IPS-18c (cell line): ENCODE data around the gene PPP1CA.
A peak's percentile ranks its signal among the peaks of the same experiment; 100 is the strongest.

Experiments
- H3K4me3 ChIP-seq: 2 replicates; pipeline ENCODE4 v1.7.0; 2013; ENCODE audit warnings: low read depth, mild to moderate bottlenecking, low read length, moderate library complexity; ENCODE audit not compliant: insufficient read depth
- H3K9me3 ChIP-seq: one replicate; pipeline ENCODE4 v1.6.1; 2013; ENCODE audit warnings: mild to moderate bottlenecking, low read length, moderate library complexity; ENCODE audit not compliant: control insufficient read depth, insufficient read depth

The PPP1CA gene

GRCh38 chr11:67378544-67378943 is 23.1 kb downstream of the PPP1CA start:
- no peaks in the 10 kb centered on the region for H3K9me3 ChIP-seq
- no peak overlapping the region for H3K4me3 ChIP-seq

GRCh38 chr11:67376873-67377808 is 24.5 kb downstream of the PPP1CA start:
- Histone ChIP-seq H3K9me3 (no peaks in the 10 kb centered on the region), H3K4me3 (no peak overlapping the region)

GRCh38 chr11:67376063-67376820 is 25.4 kb downstream of the PPP1CA start:
- H3K9me3 ChIP-seq, result no peaks in the 10 kb centered on the region
- peak overlapping the region; percentile 41 for H3K4me3 ChIP-seq

- Histone ChIP-seq H3K9me3 (no peaks in the 10 kb centered on the region), H3K4me3 (peak overlapping the region; percentile 41)
Measured at GRCh38 chr11:67375320-67376055, 26.2 kb downstream of the PPP1CA start.

- Histone ChIP-seq H3K4me3 (peak overlapping the region; percentile 73), H3K9me3 (no peaks in the 10 kb centered on the region)
Measured at GRCh38 chr11:67374571-67375281, 26.9 kb downstream of the PPP1CA start.

- no peaks in the 10 kb centered on the region for H3K9me3 ChIP-seq
- H3K4me3 ChIP-seq, result peak overlapping the region; percentile 73
Measured at GRCh38 chr11:67373648-67374570, 27.7 kb downstream of the PPP1CA start.

GRCh38 chr11:67372993-67373647 is 28.5 kb downstream of the PPP1CA start, which contains the start of gene CLCF1:
CLCF1 (minus strand) TSS chr11:67373598; CDS start chr11:67373539, 59 bp downstream.
- Histone ChIP-seq H3K9me3 (no peaks in the 10 kb centered on the region), H3K4me3 (peak within 1 kb of the TSS; percentile 73)

- H3K9me3 ChIP-seq, result no peaks in the 10 kb centered on the region
- peak overlapping the region; percentile 73 for H3K4me3 ChIP-seq
Measured at GRCh38 chr11:67372321-67372992, 29.2 kb downstream of the PPP1CA start.

GRCh38 chr11:67371911-67372320 is 29.7 kb downstream of the PPP1CA start:
- peak overlapping the region; percentile 49 for H3K4me3 ChIP-seq
- no peaks in the 10 kb centered on the region for H3K9me3 ChIP-seq

GRCh38 chr11:67371189-67371910 is 30.3 kb downstream of the PPP1CA start:
- Histone ChIP-seq H3K9me3 (no peaks in the 10 kb centered on the region), H3K4me3 (peak overlapping the region; percentile 49; the same call in 1 of the 2 replicates)

GRCh38 chr11:67370351-67371076 is 31.1 kb downstream of the PPP1CA start:
- no peak overlapping the region; the same call in 1 of the 2 replicates for H3K4me3 ChIP-seq
- H3K9me3 ChIP-seq, result no peaks in the 10 kb centered on the region

GRCh38 chr11:67369801-67370284 is 31.8 kb downstream of the PPP1CA start:
- H3K4me3 ChIP-seq, result no peak overlapping the region
- H3K9me3 ChIP-seq, result no peaks in the 10 kb centered on the region

- Histone ChIP-seq H3K4me3 (no peak overlapping the region), H3K9me3 (no peaks in the 10 kb centered on the region)
Measured at GRCh38 chr11:67369275-67369674, 32.4 kb downstream of the PPP1CA start.

GRCh38 chr11:67368621-67369020 is 33.0 kb downstream of the PPP1CA start:
- H3K9me3 ChIP-seq, result no peaks in the 10 kb centered on the region
- no peak overlapping the region for H3K4me3 ChIP-seq
